ENCODE data around the gene RNF20.

DNA sequence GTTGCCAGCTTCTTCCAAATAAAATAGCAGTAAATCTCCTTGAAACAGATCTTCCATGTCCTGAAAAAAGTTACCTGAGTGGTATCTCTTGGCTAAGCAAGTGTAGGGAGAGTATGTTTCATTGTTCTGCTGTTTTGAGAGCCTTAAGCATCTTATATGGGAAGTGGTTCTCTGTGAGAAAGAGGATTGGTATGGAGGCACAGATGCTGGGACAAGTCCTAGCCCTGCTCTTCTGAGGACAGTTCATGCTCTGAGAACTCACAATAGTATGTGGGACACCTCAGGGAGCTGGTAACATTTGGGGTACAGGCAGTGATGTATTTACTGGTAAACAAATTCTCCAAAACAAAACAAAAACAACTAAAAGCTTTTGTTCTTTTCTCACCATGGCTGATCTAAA lies 59.1 kb downstream of the RNF20 start:
- TF ChIP-seq, protein P1, sequence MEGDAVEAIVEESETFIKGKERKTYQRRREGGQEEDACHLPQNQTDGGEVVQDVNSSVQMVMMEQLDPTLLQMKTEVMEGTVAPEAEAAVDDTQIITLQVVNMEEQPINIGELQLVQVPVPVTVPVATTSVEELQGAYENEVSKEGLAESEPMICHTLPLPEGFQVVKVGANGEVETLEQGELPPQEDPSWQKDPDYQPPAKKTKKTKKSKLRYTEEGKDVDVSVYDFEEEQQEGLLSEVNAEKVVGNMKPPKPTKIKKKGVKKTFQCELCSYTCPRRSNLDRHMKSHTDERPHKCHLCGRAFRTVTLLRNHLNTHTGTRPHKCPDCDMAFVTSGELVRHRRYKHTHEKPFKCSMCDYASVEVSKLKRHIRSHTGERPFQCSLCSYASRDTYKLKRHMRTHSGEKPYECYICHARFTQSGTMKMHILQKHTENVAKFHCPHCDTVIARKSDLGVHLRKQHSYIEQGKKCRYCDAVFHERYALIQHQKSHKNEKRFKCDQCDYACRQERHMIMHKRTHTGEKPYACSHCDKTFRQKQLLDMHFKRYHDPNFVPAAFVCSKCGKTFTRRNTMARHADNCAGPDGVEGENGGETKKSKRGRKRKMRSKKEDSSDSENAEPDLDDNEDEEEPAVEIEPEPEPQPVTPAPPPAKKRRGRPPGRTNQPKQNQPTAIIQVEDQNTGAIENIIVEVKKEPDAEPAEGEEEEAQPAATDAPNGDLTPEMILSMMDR (IDR thresholded peaks at IDR 0.05), result no peak
- TF ChIP-seq EZH2 (IDR thresholded peaks at IDR 0.05; ENCODE audit: borderline replicate concordance, insufficient read depth, low read depth, low read length, poor library complexity, severe bottlenecking), result no peak
